K562 (cell line): ENCODE measurements around the gene SRL. TPM values are rescaled to one million over a fixed set of nuclear protein-coding genes. Genes with fewer than 3 reads are reported as not detected.
A peak's percentile ranks its signal among the peaks of the same experiment; 100 is the strongest.

Experiments
- BACH1 ChIP-seq: fragments of 200-800 bp; sonication (Bioruptor generic); IDR thresholded peaks from 2 replicates; pipeline ENCODE4 v1.6.1; 2016; ENCODE audit warnings: missing genetic modification characterization, missing compliant biosample characterization
- CREB1 ChIP-seq, 2 experiments: sonication (generic) in 1 of 2; formaldehyde crosslinking in 1 of 2; IDR thresholded peaks; 2 replicates each; pipeline versions ENCODE4 v1.6.1 to v1.8.0; 2012 to 2022; ENCODE audit warnings: inconsistent platforms in 1 of 2, mild to moderate bottlenecking in 1 of 2, missing genetic modification reagents in 1 of 2, moderate library complexity in 1 of 2
- DEAF1 ChIP-seq: fragments of 450-650 bp; formaldehyde crosslinking; IDR thresholded peaks from 2 replicates; pipeline ENCODE4 v1.4.0; 2020; ENCODE audit warnings: mild to moderate bottlenecking, moderate library complexity
- E2F5 ChIP-seq: sonication (generic); formaldehyde crosslinking; IDR thresholded peaks from 2 replicates; pipeline ENCODE4 v1.8.0; 2022; ENCODE audit warnings: mild to moderate bottlenecking, missing genetic modification reagents
- KLF13 ChIP-seq: fragments of 450-650 bp; IDR thresholded peaks from 2 replicates; pipeline ENCODE4 v1.6.1; 2016; ENCODE audit warnings: missing genetic modification characterization, low read depth, mild to moderate bottlenecking, missing compliant biosample characterization, moderate library complexity, borderline replicate concordance
- LARP7 ChIP-seq: fragments of 450-650 bp; IDR thresholded peaks from 2 replicates; pipeline ENCODE4 v1.6.1; 2016
- MAZ ChIP-seq, 2 experiments: fragments of 450-650 bp in 1 of 2; sonication (generic) in 1 of 2; formaldehyde crosslinking; IDR thresholded peaks in 1 of 2; conservative IDR thresholded peaks in 1 of 2; 2 replicates each; pipeline versions ENCODE4 v1.4.0 to v1.5.0; 2020; ENCODE audit warnings: mild to moderate bottlenecking in 1 of 2, missing genetic modification reagents in 1 of 2
- MBD2 ChIP-seq: sonication (generic); IDR thresholded peaks from 2 replicates; pipeline ENCODE4 v1.6.1; 2016; ENCODE audit warnings: low read depth, borderline replicate concordance
- MECOM ChIP-seq: fragments of 250-450 bp; sonication (Bioruptor Pico); IDR thresholded peaks from 2 replicates; pipeline ENCODE4 v1.8.0; 2022; ENCODE audit warnings: inconsistent platforms
- SMARCE1 ChIP-seq: fragments of 450-650 bp; IDR thresholded peaks from 2 replicates; pipeline ENCODE4 v1.7.1; 2016; ENCODE audit warnings: mild to moderate bottlenecking
- TCF3 ChIP-seq: sonication (generic); formaldehyde crosslinking; IDR thresholded peaks from 2 replicates; pipeline ENCODE4 v1.4.0; 2020; ENCODE audit warnings: mild to moderate bottlenecking, missing genetic modification reagents
- TFE3 ChIP-seq: fragments of 450-650 bp; formaldehyde crosslinking; IDR thresholded peaks from 2 replicates; pipeline ENCODE4 v1.4.0; 2020; ENCODE audit warnings: mild to moderate bottlenecking, mixed read lengths
- UBTF ChIP-seq, 2 experiments: IDR thresholded peaks; 2 replicates each; pipeline ENCODE4 v1.6.1; 2012; ENCODE audit warnings: improper control_type of control experiment in 2 of 2, low read depth in 2 of 2, low read length in 2 of 2, borderline replicate concordance in 1 of 2
- ZNF143 ChIP-seq: sonication (generic); formaldehyde crosslinking; IDR thresholded peaks from 2 replicates; pipeline ENCODE4 v1.9.0; 2022; ENCODE audit warnings: mild to moderate bottlenecking, missing genetic modification reagents
- ZNF316 ChIP-seq: fragments of 450-650 bp; IDR thresholded peaks from 2 replicates; pipeline ENCODE4 v1.6.1; 2016
- ZNF395 ChIP-seq: fragments of 200-800 bp; sonication (Bioruptor generic); IDR thresholded peaks from 2 replicates; pipeline ENCODE4 v1.6.1; 2017; ENCODE audit warnings: missing genetic modification characterization, missing compliant biosample characterization
- ZNF75A ChIP-seq: fragments of 450-650 bp; formaldehyde crosslinking; IDR thresholded peaks from 2 replicates; pipeline ENCODE4 v1.4.0; 2020; ENCODE audit warnings: mild to moderate bottlenecking
- ZZZ3 ChIP-seq: fragments of 450-650 bp; IDR thresholded peaks from 2 replicates; pipeline ENCODE4 v1.6.1; 2016; ENCODE audit warnings: antibody characterized with exemption, mild to moderate bottlenecking, moderate library complexity
- polyA plus RNA-seq, 8 experiments: library from polyadenylated mRNA; depleted of rRNA in 4 of 8; stranded (reverse) in 5 of 8; unstranded in 3 of 8; fragments of >200 nt; fragmentation: Nextera tagmentation in 2 of 8; fragmentation: Illumina TruSeq in 1 of 8; extraction: Ambion mirVana in 2 of 8; extraction: Trizol in 1 of 8; gene quantifications; 2 replicates each; pipeline versions ENCODE4 v1.2.1 to v1.2.3, GENCODE V29; 2011 to 2014; ENCODE audit warnings: inconsistent platforms in 1 of 8, missing spikeins in 1 of 8
- total RNA-seq, 7 experiments: library from RNA; depleted of rRNA in 6 of 7; stranded (reverse); fragments of >200 nt in 6 of 7; fragmentation: Illumina TruSeq in 2 of 7; extraction: Trizol in 2 of 7; gene quantifications; 2 replicates each; pipeline versions ENCODE4 v1.2.1 to v1.2.3, GENCODE V29; 2011 to 2021; ENCODE audit warnings: low replicate concordance in 1 of 7

Gene SRL
- total and polyA plus RNA-seq, 9 of the 15 experiments (the other 6 are each of a cell fraction or from before 2014, with no cell fraction given) = 0.01 TPM; not detected in 8

GRCh38 chr16:4183237-4184037 lies 58.4 kb downstream of the SRL start (continued):
- TF ChIP-seq TFE3 (CRISPR knock-in tag) (no peak), SMARCE1 (0 out of 2 replicates have a peak, but pooled peaks have one; percentile 21), BACH1 (no peak), MBD2 (peak; percentile 59; the same call in 1 of the 2 replicates), ZNF395 (CRISPR knock-in tag) (no peak; the same call in 1 of the 2 replicates), E2F5 (CRISPR knock-in tag) (no peak), MAZ (CRISPR knock-in tag; conservative IDR thresholded peaks at IDR 0.05 in 1 of 2, IDR thresholded peaks at IDR 0.05 in 1 of 2) (peak; percentile 74 to 87), KLF13 (tag) (0 out of 2 replicates have a peak, but pooled peaks have one; percentile 51), CREB1 (IDR thresholded peaks at IDR 0.05) (peak; percentile 46; the same call in 1 of the 2 replicates), CREB1 (CRISPR knock-in tag; IDR thresholded peaks at IDR 0.05) (no peak), TCF3 (peak; percentile 14; the same call in 1 of the 2 replicates), UBTF (IDR thresholded peaks at IDR 0.05; ENCODE audit: borderline replicate concordance in 1 of 2, low read depth in 2 of 2, low read length in 2 of 2) (peak; percentile 50 to 75; a peak in 2 of 4 replicates), ZNF143 (CRISPR knock-in tag) (no peak), ZNF75A (CRISPR knock-in tag) (no peak), ZNF316 (no peak), LARP7 (no peak), DEAF1 (no peak), ZZZ3 (no peak), MECOM (CRISPR knock-in tag) (0 out of 2 replicates have a peak, but pooled peaks have one; percentile 9)
